Right renal pelvis (tissue), 4 donors: ENCODE measurements around the gene SGPP1. TPM values are rescaled to one million over a fixed set of nuclear protein-coding genes. Genes with fewer than 3 reads are reported as not detected.
"Not testable (repeated sequence)": the region's sequence is repeated elsewhere in the genome, so short reads cannot be mapped to it uniquely, and the experiment has no call there.

Experiments
- DNase-seq, 4 donors: peaks; one replicate each; pipeline ENCODE4 v3.0.0-alpha.2; 2013; ENCODE audit warnings: low read depth in 4 of 4, low spot score in 3 of 4, missing footprints in 1 of 4
- polyA plus RNA-seq, 4 donors: library from polyadenylated mRNA; unstranded; fragments of 120-200 nt; gene quantifications; one replicate each; pipeline ENCODE4 v1.2.1, GENCODE V29; 2013; ENCODE audit not compliant: insufficient read length in 4 of 4

SGPP1 gene
- polyA plus RNA-seq, 4 donors: 35.5 to 42.0 (median 37.5) TPM

GRCh38 chr14:63727231-63727735, 582 bp downstream of the SGPP1 start:
- DNase-seq: peak in 3 of 4 donors; percentile 24 to 39 (median 30)

GRCh38 chr14:63726499-63726898, 1.4 kb downstream of the SGPP1 start:
- DNase-seq: no peak

- no peak for DNase-seq
Measured at GRCh38 chr14:63725786-63726460, 1.9 kb downstream of the SGPP1 start.

- no peak for DNase-seq
Measured at GRCh38 chr14:63717702-63718101, 10.2 kb downstream of the SGPP1 start.

- DNase-seq: no peak
Measured at GRCh38 chr14:63715360-63715759, 12.5 kb downstream of the SGPP1 start.

GRCh38 chr14:63713764-63714163, 14.1 kb downstream of the SGPP1 start:
- DNase-seq: no peak

GRCh38 chr14:63713058-63713457, 14.8 kb downstream of the SGPP1 start:
- no peak for DNase-seq

- no peak for DNase-seq
Measured at GRCh38 chr14:63712123-63712522, 15.7 kb downstream of the SGPP1 start.

GRCh38 chr14:63710497-63710896, 17.4 kb downstream of the SGPP1 start:
- DNase-seq: no peak

- DNase-seq: no peak
Measured at GRCh38 chr14:63709589-63709988, 18.3 kb downstream of the SGPP1 start.

- DNase-seq: no peak
Measured at GRCh38 chr14:63707216-63707615, 20.6 kb downstream of the SGPP1 start.

- no peak for DNase-seq
Measured at GRCh38 chr14:63705561-63706070, 22.2 kb downstream of the SGPP1 start.

GRCh38 chr14:63702530-63702929, 25.3 kb downstream of the SGPP1 start:
- DNase-seq: not testable (repeated sequence)

GRCh38 chr14:63701606-63702299, 26.1 kb downstream of the SGPP1 start:
- DNase-seq: no peak

GRCh38 chr14:63692310-63693020, 35.4 kb downstream of the SGPP1 start:
- DNase-seq: no peak

GRCh38 chr14:63689132-63689531, 38.7 kb downstream of the SGPP1 start:
- no peak for DNase-seq

GRCh38 chr14:63686926-63687325, 40.9 kb downstream of the SGPP1 start:
- DNase-seq: no peak

- no peak for DNase-seq
Measured at GRCh38 chr14:63685401-63685800, 42.5 kb downstream of the SGPP1 start.

- DNase-seq: no peak
Measured at GRCh38 chr14:63682727-63683593, 44.9 kb downstream of the SGPP1 start.

GRCh38 chr14:63678536-63678935, 49.3 kb downstream of the SGPP1 start:
- no peak for DNase-seq
